Keratinocyte (primary cell): Measurements from ENCODE around the gene BSCL2. TPM values are rescaled to one million over a fixed set of nuclear protein-coding genes. Genes with fewer than 3 reads are reported as not detected.

ENCODE experiments used
- DNase-seq: peaks from one replicate; pipeline ENCODE4 v3.0.0-alpha.2; 2011; ENCODE audit warnings: low read depth, missing footprints, low spot score
- FAIRE-seq: peaks from 2 replicates; lab custom pipeline; 2011; peaks lifted over from hg19 to GRCh38; lab: Jason Lieb, UNC
- H2AFZ ChIP-seq: 2 replicates; pipeline ENCODE4 v1.6.0; 2012; ENCODE audit warnings: low read length, control low read depth, inconsistent platforms; ENCODE audit not compliant: control insufficient read depth
- H3K27ac ChIP-seq: 2 replicates; pipeline ENCODE4 v1.5.1; 2011; ENCODE audit warnings: low read length; ENCODE audit not compliant: control insufficient read depth, insufficient read depth
- H3K27me3 ChIP-seq: 3 replicates; pipeline ENCODE4 v1.6.0; 2011; ENCODE audit warnings: low read length; ENCODE audit not compliant: control insufficient read depth, insufficient read depth; ENCODE audit errors: extremely low read depth
- H3K36me3 ChIP-seq, 2 experiments: 2 replicates in 1 of 2; 3 replicates in 1 of 2; pipeline ENCODE4 v1.5.1; 2011; ENCODE audit warnings: low read length in 2 of 2, mild to moderate bottlenecking in 1 of 2; ENCODE audit not compliant: control insufficient read depth in 2 of 2, insufficient read depth in 2 of 2; ENCODE audit errors: extremely low read depth in 1 of 2
- H3K4me1 ChIP-seq: 3 replicates; pipeline ENCODE4 v1.5.1; 2011; ENCODE audit warnings: low read length; ENCODE audit not compliant: control insufficient read depth, insufficient read depth; ENCODE audit errors: extremely low read depth
- H3K4me2 ChIP-seq: 3 replicates; pipeline ENCODE4 v1.6.0; 2011; ENCODE audit warnings: low read depth, low read length; ENCODE audit not compliant: control insufficient read depth, insufficient read depth; ENCODE audit errors: extremely low read depth
- H3K4me3 ChIP-seq, 3 experiments: fragments of 200-600 bp in 1 of 3; sonication (generic) in 1 of 3; 2 replicates in 2 of 3; 3 replicates in 1 of 3; pipeline ENCODE4 v1.5.1; 2011 to 2016; ENCODE audit warnings: low read length in 3 of 3, mild to moderate bottlenecking in 3 of 3, control low read depth in 2 of 3, inconsistent platforms in 1 of 3, low read depth in 1 of 3, mixed read lengths in 1 of 3, mixed run types in 1 of 3, moderate library complexity in 1 of 3; ENCODE audit not compliant: control insufficient read depth in 2 of 3, insufficient read depth in 2 of 3; ENCODE audit errors: extremely low read depth in 1 of 3
- H3K79me2 ChIP-seq: 2 replicates; pipeline ENCODE4 v1.6.0; 2012; ENCODE audit warnings: low read length; ENCODE audit not compliant: control insufficient read depth, insufficient read depth
- H3K9ac ChIP-seq: 3 replicates; pipeline ENCODE4 v1.6.0; 2011; ENCODE audit warnings: low read length; ENCODE audit not compliant: control insufficient read depth, insufficient read depth; ENCODE audit errors: extremely low read depth
- H3K9me1 ChIP-seq: 3 replicates; pipeline ENCODE4 v1.6.0; 2011; ENCODE audit warnings: low read length; ENCODE audit not compliant: control insufficient read depth, insufficient read depth; ENCODE audit errors: extremely low read depth
- H3K9me3 ChIP-seq: 2 replicates; pipeline ENCODE4 v1.5.1; 2012; ENCODE audit warnings: low read depth, low read length; ENCODE audit not compliant: control insufficient read depth
- H4K20me1 ChIP-seq: 3 replicates; pipeline ENCODE4 v1.6.0; 2011; ENCODE audit warnings: low read length; ENCODE audit not compliant: control insufficient read depth, insufficient read depth; ENCODE audit errors: extremely low read depth
- CTCF ChIP-seq, 3 experiments: IDR thresholded peaks in 1 of 3; conservative IDR thresholded peaks in 1 of 3; optimal IDR thresholded peaks in 1 of 3; 2 replicates in 2 of 3; 3 replicates in 1 of 3; pipeline versions ENCODE3 to v1.5.1; 2011; ENCODE audit warnings: low read length in 3 of 3, mild to moderate bottlenecking in 3 of 3, moderate library complexity in 2 of 3, control low read depth in 1 of 3, inconsistent platforms in 1 of 3; ENCODE audit not compliant: insufficient read depth in 2 of 3; ENCODE audit errors: extremely low read depth in 1 of 3
- EZH2 ChIP-seq: IDR thresholded peaks from one replicate; pipeline ENCODE4 v1.6.1; 2012; ENCODE audit warnings: inconsistent platforms, mild to moderate bottlenecking, low read length, moderate library complexity
- dilution Hi-C: fragments of 300-500 bp; cut with MboI; formaldehyde crosslinking; loops from one replicate; pipeline ENCODE4 v1.7.0; 2020; ENCODE audit warnings: low sequenced_read_pairs; ENCODE audit not compliant: extremely low pct_ligation_motif_present
- polyA plus RNA-seq, 5 experiments: library from polyadenylated mRNA; depleted of rRNA in 3 of 5; stranded (reverse) in 3 of 5; stranded (forward) in 1 of 5; unstranded in 1 of 5; fragments of >200 nt; gene quantifications; 1 replicate in 1 of 5; 2 replicates in 3 of 5; 3 replicates in 1 of 5; pipeline versions ENCODE4 v1.2.1 to v1.2.3, GENCODE V29; 2011 to 2012; ENCODE audit warnings: missing spikeins in 2 of 5, low read depth in 1 of 5, low replicate concordance in 1 of 5

BSCL2 gene
- polyA plus RNA-seq, 1 donor (not counting 4 experiments of a cell fraction or from before 2014, with no cell fraction given): 21.9 TPM

GRCh38 chr11:62680825-62681240, 26.4 kb downstream of the BSCL2 start:
- peak; percentile 48 for FAIRE-seq
- DNase-seq: no peak
- dilution Hi-C loops: no loop called here

DNA sequence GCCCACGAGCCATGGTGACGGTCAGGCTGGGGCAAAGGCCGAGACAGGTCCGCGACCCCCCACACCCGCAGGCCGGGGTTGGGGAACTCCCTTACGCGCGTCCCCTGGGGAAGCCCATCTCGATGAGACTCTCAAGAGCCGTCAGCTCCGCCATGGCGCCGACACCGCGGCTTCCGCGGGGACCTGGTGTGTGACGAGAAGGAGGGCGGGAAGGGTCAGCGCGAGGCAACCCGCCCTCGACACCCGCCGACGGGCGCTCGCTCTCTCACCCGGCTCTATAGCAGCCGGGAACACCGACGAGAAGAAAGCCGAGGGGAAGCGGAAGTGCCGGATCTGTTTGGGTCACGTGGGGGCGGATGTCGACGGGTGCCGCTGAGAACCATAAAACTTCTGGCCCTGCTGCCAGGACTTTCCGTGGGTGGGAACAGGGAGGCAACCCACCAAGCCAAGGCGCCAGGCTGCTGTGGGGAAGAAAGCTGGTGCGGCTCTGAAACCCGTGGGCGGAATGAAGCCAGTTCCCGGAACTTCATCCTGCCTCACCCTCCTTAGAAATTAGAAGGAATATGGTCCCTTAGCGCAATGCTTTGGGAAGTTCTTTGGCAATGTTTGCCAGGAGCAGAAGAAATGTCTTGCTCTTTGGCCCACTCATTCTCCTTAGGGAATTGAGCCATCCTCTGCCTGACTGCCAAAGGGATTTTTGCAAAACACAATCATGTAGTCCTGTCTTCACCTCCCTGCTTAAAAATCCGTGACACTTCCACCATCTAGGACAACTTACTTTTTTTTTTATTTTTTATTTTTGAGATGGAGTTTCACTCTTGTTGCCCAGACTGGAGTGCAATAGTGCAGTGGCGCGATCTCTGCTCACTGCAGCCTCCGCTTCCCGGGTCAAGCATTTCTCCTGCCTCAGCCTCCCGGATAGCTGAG, 28.2 kb downstream of the BSCL2 start, which contains the start of gene UBXN1:
TSS of gene UBXN1 (minus strand) at position 304 of the 927 bp plus-strand sequence. CDS start at position 154, 150 bp downstream.
- Histone ChIP-seq H3K9me1 (no peaks in the 10 kb centered on the region), H3K27ac (peak within 1 kb of the TSS; percentile 91), H3K79me2 (peaks cover 25% of the 10 kb centered on the region), H3K9ac (peak within 1 kb of the TSS; percentile 95), H3K36me3 (peaks cover 10 to 19% of the 10 kb centered on the region in 2 experiments), H4K20me1 (no peaks in the 10 kb centered on the region), H2AFZ (peak within 1 kb of the TSS; percentile 83), H3K4me1 (peaks cover 16% of the 10 kb centered on the region), H3K4me2 (peak within 1 kb of the TSS; percentile 99), H3K4me3 (peak within 1 kb of the TSS; percentile 93 to 100 (median 97)), H3K27me3 (no peaks in the 10 kb centered on the region), H3K9me3 (no peaks in the 10 kb centered on the region)
- dilution Hi-C loops: no loop called here
- FAIRE-seq (no peak), DNase-seq (no peak)
- TF ChIP-seq CTCF (optimal IDR thresholded peaks at IDR 0.05 in 1 of 3, IDR thresholded peaks at IDR 0.05 in 1 of 3, conservative IDR thresholded peaks at IDR 0.05 in 1 of 3; ENCODE audit: extremely low read depth in 1 of 3, insufficient read depth in 2 of 3, low read length in 3 of 3) (no peak), EZH2 (no peak)

More at GRCh38 chr11:62680825-62681240, 26.4 kb downstream of the BSCL2 start:
- H4K20me1 ChIP-seq: no peaks in the 10 kb centered on the region
- no peaks in the 10 kb centered on the region for H3K9me1 ChIP-seq
- no peaks in the 10 kb centered on the region for H3K27me3 ChIP-seq
- no peak overlapping the region for H3K27ac ChIP-seq
- H3K4me1 ChIP-seq: peaks cover 16% of the 10 kb centered on the region
- no peak overlapping the region for H3K4me2 ChIP-seq
- H3K9me3 ChIP-seq: no peaks in the 10 kb centered on the region
- H3K79me2 ChIP-seq: peaks cover 24% of the 10 kb centered on the region
- H3K4me3 ChIP-seq: no peak overlapping the region
- H3K36me3 ChIP-seq: peaks cover 10 to 19% of the 10 kb centered on the region in 2 experiments
- no peak overlapping the region for H3K9ac ChIP-seq
- no peak for TF ChIP-seq EZH2
- peak; percentile 59 to 94 (median 74) for TF ChIP-seq CTCF (optimal IDR thresholded peaks at IDR 0.05 in 1 of 3, IDR thresholded peaks at IDR 0.05 in 1 of 3, conservative IDR thresholded peaks at IDR 0.05 in 1 of 3; ENCODE audit: extremely low read depth in 1 of 3, insufficient read depth in 2 of 3, low read length in 3 of 3)
- H2AFZ ChIP-seq: peak overlapping the region; percentile 41
